HG02759 (cell line): Measurements from ENCODE around the gene FCMR.

Experiments used
- ATAC-seq: cut with Tn5 transposase; IDR thresholded peaks from one replicate; pipeline ENCODE4 v1.9.1; 2021; ENCODE audit warnings: mild to moderate bottlenecking, moderate library complexity; ENCODE audit not compliant: unreplicated experiment

The FCMR gene

GRCh38 chr1:206921772-206922265, at the start of gene FCMR:
Gene FCMR (minus strand): TSS chr1:206921941. CDS start chr1:206921854, 87 bp downstream.
- ATAC-seq, result no peak

GRCh38 chr1:206971029-206971655, 49.4 kb upstream of the FCMR start:
- peak; percentile 57 for ATAC-seq

DNA sequence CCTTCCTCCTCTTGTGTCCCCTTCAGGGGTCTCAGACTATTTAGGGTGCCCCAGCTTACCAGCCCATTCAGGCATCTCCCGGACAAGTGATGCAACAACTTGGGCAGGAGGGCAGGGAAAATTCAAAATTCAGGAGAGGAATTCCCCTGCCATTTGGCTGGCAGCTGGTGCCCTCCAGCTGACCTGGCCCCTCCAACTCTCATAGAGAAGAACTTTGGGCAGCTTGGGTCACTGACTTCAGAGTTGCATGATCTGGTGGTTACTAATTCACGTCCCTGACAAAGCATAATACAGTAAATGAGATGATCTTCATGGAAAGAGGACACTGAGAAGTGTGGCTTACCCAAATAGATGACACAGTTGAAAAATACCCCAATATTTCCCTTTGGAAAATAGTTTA, 48.7 kb upstream of the FCMR start, which contains the start of gene FCAMR:
TSS of gene FCAMR (minus strand) at position 15 of the 400 bp plus-strand sequence. CDS start 335 bp downstream, outside the sequence.
- ATAC-seq, result no peak

- no peak for ATAC-seq
Measured at GRCh38 chr1:206969090-206969489, 47.3 kb upstream of the FCMR start.

- peak; percentile 63 for ATAC-seq
Measured at GRCh38 chr1:206967096-206967849, 45.5 kb upstream of the FCMR start.

GRCh38 chr1:206965781-206966180, 44.0 kb upstream of the FCMR start:
- no peak for ATAC-seq

GRCh38 chr1:206963740-206964139, 42.0 kb upstream of the FCMR start:
- ATAC-seq, result no peak

DNA sequence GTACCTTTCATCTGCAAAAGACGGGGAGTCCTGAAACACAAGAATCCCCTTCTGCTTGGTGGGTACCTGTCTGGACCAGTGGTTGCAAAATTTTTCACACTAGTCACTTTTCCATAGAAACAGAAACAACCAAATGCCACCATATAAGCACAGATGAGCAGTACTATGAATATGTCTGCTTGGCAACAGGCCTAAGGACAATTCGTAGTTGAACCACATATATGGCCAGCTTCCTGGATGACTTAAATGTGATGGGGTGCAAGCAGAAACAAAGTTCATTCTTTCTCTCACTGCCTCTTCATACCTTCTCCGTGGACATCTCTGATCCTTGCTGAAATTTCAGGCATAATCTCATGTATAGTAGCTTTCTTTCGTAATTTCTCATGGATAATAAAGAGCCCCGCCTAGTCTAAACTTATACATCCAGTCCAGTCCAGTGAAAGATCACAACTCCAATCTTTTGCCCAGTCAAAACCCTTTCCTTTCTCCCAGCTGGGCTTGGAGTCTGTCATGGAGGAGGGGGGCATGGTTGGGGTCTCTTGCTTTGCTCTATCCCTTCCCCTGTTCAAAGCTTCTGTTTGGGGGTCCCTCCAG, 41.5 kb upstream of the FCMR start:
- no peak for ATAC-seq

DNA sequence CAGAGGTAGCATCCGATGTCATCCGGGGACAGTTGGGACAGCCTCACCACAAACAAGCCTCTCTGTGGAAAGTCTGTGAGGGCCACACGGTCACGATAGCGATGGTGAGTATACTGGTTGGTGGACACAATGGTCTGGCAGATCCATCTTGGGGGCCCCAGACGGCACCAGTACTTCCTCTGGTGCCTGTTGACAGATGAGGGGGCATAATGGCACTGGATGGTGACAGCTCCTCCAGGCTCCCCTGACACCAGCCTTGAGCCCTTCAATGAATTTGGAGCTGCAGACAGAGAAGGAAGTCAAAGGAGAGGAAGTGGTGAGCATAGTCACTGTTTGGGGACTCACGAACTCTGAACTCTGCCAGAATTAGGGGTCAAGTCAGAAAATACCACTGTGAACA, 40.5 kb upstream of the FCMR start:
- ATAC-seq, result no peak

GRCh38 chr1:206961668-206962067, 39.9 kb upstream of the FCMR start:
- ATAC-seq, result no peak

- ATAC-seq, result no peak
Measured at GRCh38 chr1:206960676-206961386, 39.1 kb upstream of the FCMR start.

- no peak for ATAC-seq
Measured at GRCh38 chr1:206958144-206958543, 36.4 kb upstream of the FCMR start.

GRCh38 chr1:206957639-206958038, 35.9 kb upstream of the FCMR start:
- no peak for ATAC-seq

DNA sequence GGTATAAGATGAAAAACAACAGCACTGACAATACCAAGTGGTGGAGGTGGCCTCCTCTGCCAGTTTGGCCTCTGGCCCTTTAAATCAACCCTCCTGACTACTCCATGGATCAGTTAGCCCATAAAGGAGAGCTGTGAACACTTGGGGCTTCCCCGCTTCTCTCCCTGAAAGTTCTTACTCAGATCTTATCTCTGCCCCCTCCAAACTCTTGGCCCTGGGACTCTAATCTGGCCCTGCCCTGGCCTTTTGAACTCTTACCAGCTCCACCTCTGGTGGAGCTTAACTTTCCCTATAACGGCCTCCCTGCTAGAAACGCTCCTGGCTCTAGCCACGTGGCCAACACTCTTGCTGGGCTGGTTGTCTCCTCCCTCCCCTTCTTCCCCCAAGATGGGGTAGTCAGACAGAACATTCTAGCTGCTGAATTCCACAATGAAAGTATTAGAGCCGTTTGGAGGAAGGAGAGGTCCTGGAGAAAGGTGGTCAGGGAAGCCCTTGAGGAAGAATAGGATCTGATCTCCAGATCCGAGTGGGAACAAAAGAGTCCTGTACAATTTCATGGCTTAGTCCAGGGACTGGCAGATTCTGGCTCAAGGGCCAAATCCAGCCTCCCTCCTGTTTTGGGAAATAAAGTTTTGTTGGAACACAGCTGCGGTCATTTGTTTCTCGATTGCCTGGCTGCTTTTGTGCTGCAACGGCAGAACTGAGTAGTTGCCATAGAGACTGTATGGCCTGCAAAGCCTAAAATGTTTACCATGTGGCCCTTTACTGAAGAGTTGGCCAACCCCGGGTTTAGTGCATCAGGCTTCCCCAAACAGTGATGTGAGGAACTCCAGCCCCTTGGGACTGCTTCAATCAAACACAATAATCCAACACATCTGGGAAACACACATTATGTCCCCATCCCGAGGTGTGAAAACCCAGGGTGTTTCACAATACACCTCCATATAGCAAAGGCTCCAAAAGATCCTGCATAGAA, 34.0 kb upstream of the FCMR start:
- ATAC-seq, result peak; percentile 50

GRCh38 chr1:206954459-206955342, 33.0 kb upstream of the FCMR start:
- ATAC-seq, result no peak

GRCh38 chr1:206953626-206954025, 31.9 kb upstream of the FCMR start:
- ATAC-seq, result no peak

DNA sequence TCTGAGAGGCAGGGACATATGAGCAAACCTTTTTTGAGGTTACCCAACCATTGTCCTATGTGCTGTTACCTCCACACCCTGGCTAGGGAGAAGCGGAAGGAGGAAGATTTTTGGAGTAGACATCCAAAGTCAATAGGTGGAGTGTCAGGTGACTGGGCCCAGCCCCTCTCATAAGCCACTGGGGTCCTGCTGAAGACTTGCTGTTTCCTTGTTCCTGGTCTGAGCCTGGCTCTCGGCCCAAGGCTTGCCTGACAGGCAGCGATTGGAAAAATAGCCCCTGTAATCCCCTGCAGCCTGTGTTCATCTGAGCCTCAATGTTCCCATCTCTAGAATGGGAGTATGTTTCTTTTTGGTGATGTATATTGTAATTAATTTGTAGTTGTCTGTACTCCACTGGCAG, 31.4 kb upstream of the FCMR start:
- no peak for ATAC-seq

DNA sequence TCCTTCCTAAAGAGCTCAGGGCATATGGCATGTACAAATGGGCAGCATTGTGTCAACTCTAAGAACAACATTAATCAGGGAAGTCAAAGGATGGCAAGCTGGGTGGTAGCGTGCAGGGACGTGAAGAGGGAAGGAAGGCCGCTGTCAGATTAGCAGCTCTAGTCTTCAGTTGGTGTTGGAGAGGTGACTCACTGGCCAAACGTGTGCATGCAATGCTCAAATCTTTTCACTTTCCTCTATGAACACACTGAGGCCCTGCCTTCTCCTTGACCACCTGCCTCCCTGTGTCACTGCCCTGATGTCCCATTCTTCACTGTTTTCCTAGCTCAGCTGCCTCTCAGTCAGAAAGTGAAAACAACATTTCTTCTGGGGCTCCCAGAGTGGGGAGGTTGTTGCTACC, 30.4 kb upstream of the FCMR start:
- no peak for ATAC-seq
